Measurements from ENCODE around the gene ANKIB1.

DNA sequence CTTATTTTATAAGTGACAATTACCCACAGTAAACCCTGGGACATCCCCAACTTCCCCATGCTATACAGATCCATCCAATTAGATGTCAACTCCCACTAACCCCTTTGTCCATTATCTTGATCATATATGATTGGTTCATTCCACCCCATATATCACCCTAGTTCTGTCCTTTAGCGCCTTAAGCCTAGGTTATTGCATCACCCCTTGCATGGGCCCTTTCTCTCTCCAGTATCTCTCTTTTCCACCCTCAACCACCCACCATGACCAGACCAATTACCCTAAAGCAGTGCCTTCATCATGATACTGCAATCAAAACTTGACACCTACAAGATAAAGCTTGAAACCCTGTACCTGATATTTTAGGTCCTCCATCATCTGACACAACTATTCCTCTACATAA, 163.6 kb downstream of the ANKIB1 start:
- TF ChIP-seq, protein P1, sequence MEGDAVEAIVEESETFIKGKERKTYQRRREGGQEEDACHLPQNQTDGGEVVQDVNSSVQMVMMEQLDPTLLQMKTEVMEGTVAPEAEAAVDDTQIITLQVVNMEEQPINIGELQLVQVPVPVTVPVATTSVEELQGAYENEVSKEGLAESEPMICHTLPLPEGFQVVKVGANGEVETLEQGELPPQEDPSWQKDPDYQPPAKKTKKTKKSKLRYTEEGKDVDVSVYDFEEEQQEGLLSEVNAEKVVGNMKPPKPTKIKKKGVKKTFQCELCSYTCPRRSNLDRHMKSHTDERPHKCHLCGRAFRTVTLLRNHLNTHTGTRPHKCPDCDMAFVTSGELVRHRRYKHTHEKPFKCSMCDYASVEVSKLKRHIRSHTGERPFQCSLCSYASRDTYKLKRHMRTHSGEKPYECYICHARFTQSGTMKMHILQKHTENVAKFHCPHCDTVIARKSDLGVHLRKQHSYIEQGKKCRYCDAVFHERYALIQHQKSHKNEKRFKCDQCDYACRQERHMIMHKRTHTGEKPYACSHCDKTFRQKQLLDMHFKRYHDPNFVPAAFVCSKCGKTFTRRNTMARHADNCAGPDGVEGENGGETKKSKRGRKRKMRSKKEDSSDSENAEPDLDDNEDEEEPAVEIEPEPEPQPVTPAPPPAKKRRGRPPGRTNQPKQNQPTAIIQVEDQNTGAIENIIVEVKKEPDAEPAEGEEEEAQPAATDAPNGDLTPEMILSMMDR (IDR thresholded peaks at IDR 0.05), result no peak
- no peak for TF ChIP-seq SIN3A (IDR thresholded peaks at IDR 0.05; ENCODE audit: borderline replicate concordance, insufficient read depth, low read depth, low read length)
- TF ChIP-seq POLR2AphosphoS5 (IDR thresholded peaks at IDR 0.05; ENCODE audit: low read depth, low read length), result no peak
- TF ChIP-seq TCF7L2 (IDR thresholded peaks at IDR 0.05; ENCODE audit: low read depth, low read length), result no peak
